Colonic mucosa (tissue), 4 donors: Measurements from ENCODE around the gene MAPK4. TPM values are rescaled to one million over a fixed set of nuclear protein-coding genes. Genes with fewer than 3 reads are reported as not detected.
"Not testable (repeated sequence)": the region's sequence is repeated elsewhere in the genome, so short reads cannot be mapped to it uniquely, and the experiment has no call there.

Experiments used
- DNase-seq: peaks from one replicate; pipeline ENCODE4 v3.0.0-alpha.2; 2020
- H3K27ac ChIP-seq: fragments of 200-600 bp; one replicate; pipeline ENCODE4 v1.8.0; 2021
- H3K27me3 ChIP-seq: fragments of 200-600 bp; one replicate; pipeline ENCODE4 v1.8.0; 2021
- H3K36me3 ChIP-seq: fragments of 200-600 bp; one replicate; pipeline ENCODE4 v1.8.0; 2021
- H3K4me1 ChIP-seq: fragments of 200-600 bp; one replicate; pipeline ENCODE4 v1.8.0; 2021; ENCODE audit warnings: mild to moderate bottlenecking
- H3K4me3 ChIP-seq: fragments of 200-600 bp; one replicate; pipeline ENCODE4 v1.8.0; 2021
- H3K9ac ChIP-seq, 2 donors: one replicate each; pipeline ENCODE4 v1.7.0; 2013; ENCODE audit warnings: control low read depth in 2 of 2, low read depth in 2 of 2, low read length in 2 of 2
- H3K9me3 ChIP-seq: fragments of 200-600 bp; one replicate; pipeline ENCODE4 v1.8.0; 2021
- intact Hi-C: fragments of 100-400 bp; cut with DNase I; formaldehyde crosslinking; loops from one replicate; pipeline ENCODE4 v1.14.1; 2022
- total RNA-seq, 2 donors: library from RNA; stranded (reverse); fragmentation: NEBNext Ultra II Directional in 1 of 2; extraction: Animal tissue kit (Norgen Biotek cat#: 25700) in 1 of 2; gene quantifications; one replicate each; pipeline ENCODE4 v1.2.1, GENCODE V29; 2021
- TF ChIP-seq, protein P1 (sequence below): fragments of 200-600 bp; IDR thresholded peaks from one replicate; pipeline ENCODE4 v1.8.0; 2022; ENCODE audit warnings: antibody characterized with exemption, mild to moderate bottlenecking
- donor health status: healthy.
- donor health status: DM: no; HTN: no; CAD: no.
- donor health status: DM: no; HTN: no; CAD: no.

Gene MAPK4
- total RNA-seq, 2 donors from 2014 or later = 0.27 to 1.8 TPM

DNA sequence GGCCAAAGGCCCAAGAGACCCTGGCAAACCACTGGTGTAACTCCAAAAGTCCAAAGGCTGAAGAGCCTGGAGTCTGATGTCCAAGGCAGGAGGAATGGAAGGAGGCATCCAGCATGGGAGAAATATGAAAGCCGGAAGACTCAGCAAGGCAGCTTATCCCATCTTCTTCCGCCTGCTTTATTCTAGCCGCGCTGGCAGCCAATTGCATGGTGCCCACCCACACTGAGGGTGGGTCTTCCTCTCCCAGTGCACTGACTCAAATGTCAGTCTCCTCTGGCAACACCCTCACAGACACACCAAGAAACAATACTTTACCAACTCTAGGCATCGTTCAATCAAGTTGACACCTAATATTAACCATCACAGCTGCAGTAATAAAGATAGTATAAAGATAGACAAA lies 34.1 kb downstream of the MAPK4 start:
- no peaks in the 10 kb centered on the region for H3K9me3 ChIP-seq
- no peaks in the 10 kb centered on the region for H3K4me1 ChIP-seq
- intact Hi-C loops = no loop called here
- H3K9ac ChIP-seq = no peak overlapping the region
- DNase-seq = no peak
- no peak overlapping the region for H3K4me3 ChIP-seq
- no peaks in the 10 kb centered on the region for H3K27me3 ChIP-seq
- TF ChIP-seq, protein P1, sequence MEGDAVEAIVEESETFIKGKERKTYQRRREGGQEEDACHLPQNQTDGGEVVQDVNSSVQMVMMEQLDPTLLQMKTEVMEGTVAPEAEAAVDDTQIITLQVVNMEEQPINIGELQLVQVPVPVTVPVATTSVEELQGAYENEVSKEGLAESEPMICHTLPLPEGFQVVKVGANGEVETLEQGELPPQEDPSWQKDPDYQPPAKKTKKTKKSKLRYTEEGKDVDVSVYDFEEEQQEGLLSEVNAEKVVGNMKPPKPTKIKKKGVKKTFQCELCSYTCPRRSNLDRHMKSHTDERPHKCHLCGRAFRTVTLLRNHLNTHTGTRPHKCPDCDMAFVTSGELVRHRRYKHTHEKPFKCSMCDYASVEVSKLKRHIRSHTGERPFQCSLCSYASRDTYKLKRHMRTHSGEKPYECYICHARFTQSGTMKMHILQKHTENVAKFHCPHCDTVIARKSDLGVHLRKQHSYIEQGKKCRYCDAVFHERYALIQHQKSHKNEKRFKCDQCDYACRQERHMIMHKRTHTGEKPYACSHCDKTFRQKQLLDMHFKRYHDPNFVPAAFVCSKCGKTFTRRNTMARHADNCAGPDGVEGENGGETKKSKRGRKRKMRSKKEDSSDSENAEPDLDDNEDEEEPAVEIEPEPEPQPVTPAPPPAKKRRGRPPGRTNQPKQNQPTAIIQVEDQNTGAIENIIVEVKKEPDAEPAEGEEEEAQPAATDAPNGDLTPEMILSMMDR = no peak
- no peak overlapping the region for H3K27ac ChIP-seq
- no peaks in the 10 kb centered on the region for H3K36me3 ChIP-seq

DNA sequence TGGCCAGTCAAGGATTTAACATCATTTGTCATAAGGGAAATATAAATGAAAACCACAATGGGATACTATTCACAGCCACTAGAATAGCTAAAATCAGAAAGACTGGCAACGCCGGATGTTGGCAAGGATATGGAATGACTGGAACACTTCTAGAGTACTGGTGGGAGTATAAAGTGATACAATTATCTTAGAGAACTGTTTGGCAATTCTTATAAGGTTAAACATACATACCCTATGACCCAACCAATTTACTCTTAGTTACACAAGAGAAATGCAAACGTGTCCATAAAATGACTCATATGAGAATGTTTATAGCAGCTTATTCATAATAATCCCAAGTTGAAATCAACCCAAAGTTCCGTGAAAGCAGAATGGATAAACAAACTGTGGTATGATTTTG lies 35.1 kb downstream of the MAPK4 start:
- Histone ChIP-seq H3K9me3 (no peaks in the 10 kb centered on the region), H3K27me3 (no peaks in the 10 kb centered on the region), H3K4me1 (no peaks in the 10 kb centered on the region), H3K27ac (no peak overlapping the region), H3K4me3 (no peak overlapping the region), H3K36me3 (no peaks in the 10 kb centered on the region), H3K9ac (no peak overlapping the region)
- intact Hi-C loops = no loop called here
- no peak for DNase-seq
- TF ChIP-seq, protein P1 = no peak

DNA sequence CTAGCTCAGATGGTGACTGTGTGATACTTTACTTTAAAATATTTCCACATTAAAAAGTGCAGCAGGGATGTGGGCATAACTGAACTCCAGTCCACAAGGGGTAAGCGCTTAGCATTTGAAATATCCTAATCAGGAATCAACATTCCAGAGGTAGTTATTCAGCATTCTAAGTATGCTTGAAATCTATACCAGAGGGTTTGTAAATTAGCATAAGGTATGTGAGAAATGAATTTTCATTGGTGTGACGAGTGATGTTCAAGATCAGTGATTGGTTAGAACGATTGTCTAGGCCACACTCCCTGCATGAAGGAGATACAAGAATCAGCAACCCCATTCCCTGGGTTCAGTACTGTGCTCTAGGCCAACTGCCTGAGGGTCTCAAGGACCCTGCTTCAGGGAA lies 42.6 kb downstream of the MAPK4 start:
- Histone ChIP-seq H3K27ac (no peak overlapping the region), H3K27me3 (no peaks in the 10 kb centered on the region), H3K9me3 (no peaks in the 10 kb centered on the region), H3K36me3 (no peaks in the 10 kb centered on the region), H3K9ac (no peak overlapping the region), H3K4me1 (no peaks in the 10 kb centered on the region), H3K4me3 (no peak overlapping the region)
- DNase-seq = no peak
- TF ChIP-seq, protein P1 = no peak
- intact Hi-C loops = no loop called here

DNA sequence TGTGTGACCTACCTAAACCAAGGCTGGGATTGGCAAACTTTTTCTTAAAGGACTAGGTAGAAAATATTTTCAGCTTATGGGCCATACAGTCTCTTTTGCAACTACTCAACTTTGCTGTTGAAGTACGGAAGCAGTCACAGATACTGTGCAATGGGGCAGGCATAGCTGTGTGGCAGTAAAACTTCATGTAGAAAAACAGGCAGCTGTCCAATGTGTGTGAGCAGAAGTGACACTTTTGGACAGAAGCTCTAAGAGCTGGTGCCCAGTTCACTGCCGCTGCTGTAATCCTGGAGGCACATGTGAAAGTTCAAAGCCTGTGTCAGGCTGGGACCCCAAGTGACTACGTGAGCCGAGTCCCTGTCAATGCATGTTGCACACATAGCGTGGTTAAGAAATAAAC lies 46.7 kb downstream of the MAPK4 start:
- intact Hi-C loops = no loop called here
- H3K9me3 ChIP-seq = no peaks in the 10 kb centered on the region
- no peaks in the 10 kb centered on the region for H3K27me3 ChIP-seq
- no peaks in the 10 kb centered on the region for H3K36me3 ChIP-seq
- H3K4me3 ChIP-seq = no peak overlapping the region
- TF ChIP-seq, protein P1 = no peak
- DNase-seq = no peak
- H3K4me1 ChIP-seq = no peaks in the 10 kb centered on the region
- no peak overlapping the region for H3K27ac ChIP-seq
- no peak overlapping the region for H3K9ac ChIP-seq

DNA sequence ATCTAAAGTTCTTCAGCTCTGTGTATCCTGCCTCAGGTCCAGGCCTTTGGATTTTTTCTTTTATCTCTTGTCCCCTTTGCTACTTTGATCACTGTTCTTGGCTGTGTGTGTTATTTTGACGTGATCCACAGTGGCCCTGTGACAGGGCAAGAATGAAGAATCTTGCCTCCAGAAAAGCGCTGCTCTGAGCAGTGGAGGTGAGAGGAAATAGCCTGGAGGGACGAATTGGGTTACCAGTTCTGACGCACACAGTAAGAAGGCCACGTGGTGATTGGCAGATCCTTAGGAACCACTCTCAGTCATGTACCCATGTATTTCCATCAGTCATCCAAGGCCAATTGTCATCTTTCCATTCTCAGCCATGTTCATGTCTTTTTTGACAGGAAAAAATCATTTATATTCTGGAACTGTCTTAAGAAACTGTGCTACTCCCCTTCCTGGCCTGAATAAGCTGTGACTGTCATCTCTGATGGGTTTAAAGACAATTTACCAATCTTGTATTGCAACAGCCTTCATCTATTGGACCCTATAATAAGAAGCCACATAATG lies 47.6 kb downstream of the MAPK4 start:
- Histone ChIP-seq H3K9me3 (no peaks in the 10 kb centered on the region), H3K4me1 (no peaks in the 10 kb centered on the region), H3K4me3 (no peak overlapping the region), H3K27me3 (no peaks in the 10 kb centered on the region), H3K27ac (no peak overlapping the region), H3K36me3 (no peaks in the 10 kb centered on the region), H3K9ac (no peak overlapping the region)
- DNase-seq = no peak
- TF ChIP-seq, protein P1 = no peak
- intact Hi-C loops = no loop called here

DNA sequence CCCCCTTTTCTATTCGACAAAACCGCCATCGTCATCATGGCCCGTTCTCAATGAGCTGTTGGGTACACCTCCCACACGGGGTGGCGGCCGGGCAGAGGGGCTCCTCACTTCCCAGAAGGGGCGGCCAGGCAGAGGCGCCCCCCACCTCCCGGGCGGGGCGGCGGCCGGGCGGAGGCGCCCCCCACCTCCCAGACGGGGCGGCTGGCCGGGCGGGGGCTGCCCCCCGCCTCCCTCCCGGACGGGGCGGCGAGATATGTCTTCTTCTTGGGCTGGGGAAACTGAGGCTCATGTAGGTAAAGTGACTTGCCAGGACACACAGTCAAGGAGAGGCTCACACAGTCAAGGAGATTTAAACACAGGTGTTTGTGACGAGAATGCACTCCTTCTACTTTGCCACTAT lies 49.3 kb downstream of the MAPK4 start:
- H3K9ac ChIP-seq, H3K36me3 ChIP-seq, H3K9me3 ChIP-seq, H3K27me3 ChIP-seq, DNase-seq, H3K27ac ChIP-seq, intact Hi-C loops, H3K4me3 ChIP-seq, H3K4me1 ChIP-seq: not testable (repeated sequence)
